NB4 (cell line): ENCODE data around the gene GKN2.

ENCODE experiments used
- DNase-seq: peaks from one replicate; pipeline ENCODE4 v3.0.0; 2010; ENCODE audit warnings: low read depth
- H3K4me3 ChIP-seq: one replicate; pipeline ENCODE4 v1.5.1; 2011; ENCODE audit warnings: mild to moderate bottlenecking, low read depth, low read length, moderate library complexity
- MYC ChIP-seq: IDR thresholded peaks from 2 replicates; pipeline ENCODE4 v1.6.1; 2011; ENCODE audit warnings: low read depth, low read length
- POLR2A ChIP-seq: IDR thresholded peaks from 2 replicates; pipeline ENCODE4 v1.6.1; 2011; ENCODE audit warnings: mild to moderate bottlenecking; ENCODE audit not compliant: insufficient read length; ENCODE audit errors: extremely low read depth
- TF ChIP-seq, protein P1 (sequence below): IDR thresholded peaks from one replicate; pipeline ENCODE4 v1.5.1; 2012; ENCODE audit warnings: low read depth, low read length
- TF ChIP-seq, protein P2 (sequence below): IDR thresholded peaks from 2 replicates; pipeline ENCODE4 v1.6.1; 2011; ENCODE audit warnings: low read depth, low read length

The GKN2 gene

DNA sequence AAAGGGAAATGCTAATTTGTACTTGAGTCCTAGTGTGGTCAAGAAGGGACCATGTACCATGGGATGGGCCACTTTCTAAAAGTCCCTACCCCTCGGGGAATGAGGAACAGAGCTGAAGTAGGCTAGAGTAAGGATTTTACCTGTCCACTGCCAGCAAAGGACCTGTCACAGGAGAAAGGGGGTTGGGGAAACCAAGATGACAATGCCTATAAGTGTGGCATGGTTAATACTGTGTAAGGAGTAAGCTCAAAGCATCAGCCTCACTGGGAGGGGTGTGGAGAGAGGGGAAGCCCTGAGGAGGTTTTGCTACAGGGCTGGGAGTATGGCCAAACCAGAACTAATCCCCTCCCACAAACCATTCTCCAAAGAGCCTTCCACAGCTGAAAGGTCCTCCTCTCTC, 15.8 kb downstream of the GKN2 start:
- H3K4me3 ChIP-seq, result no peak overlapping the region
- TF ChIP-seq, protein P1, sequence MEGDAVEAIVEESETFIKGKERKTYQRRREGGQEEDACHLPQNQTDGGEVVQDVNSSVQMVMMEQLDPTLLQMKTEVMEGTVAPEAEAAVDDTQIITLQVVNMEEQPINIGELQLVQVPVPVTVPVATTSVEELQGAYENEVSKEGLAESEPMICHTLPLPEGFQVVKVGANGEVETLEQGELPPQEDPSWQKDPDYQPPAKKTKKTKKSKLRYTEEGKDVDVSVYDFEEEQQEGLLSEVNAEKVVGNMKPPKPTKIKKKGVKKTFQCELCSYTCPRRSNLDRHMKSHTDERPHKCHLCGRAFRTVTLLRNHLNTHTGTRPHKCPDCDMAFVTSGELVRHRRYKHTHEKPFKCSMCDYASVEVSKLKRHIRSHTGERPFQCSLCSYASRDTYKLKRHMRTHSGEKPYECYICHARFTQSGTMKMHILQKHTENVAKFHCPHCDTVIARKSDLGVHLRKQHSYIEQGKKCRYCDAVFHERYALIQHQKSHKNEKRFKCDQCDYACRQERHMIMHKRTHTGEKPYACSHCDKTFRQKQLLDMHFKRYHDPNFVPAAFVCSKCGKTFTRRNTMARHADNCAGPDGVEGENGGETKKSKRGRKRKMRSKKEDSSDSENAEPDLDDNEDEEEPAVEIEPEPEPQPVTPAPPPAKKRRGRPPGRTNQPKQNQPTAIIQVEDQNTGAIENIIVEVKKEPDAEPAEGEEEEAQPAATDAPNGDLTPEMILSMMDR, result no peak
- TF ChIP-seq MYC (no peak), POLR2A (no peak)
- TF ChIP-seq, protein P2, sequence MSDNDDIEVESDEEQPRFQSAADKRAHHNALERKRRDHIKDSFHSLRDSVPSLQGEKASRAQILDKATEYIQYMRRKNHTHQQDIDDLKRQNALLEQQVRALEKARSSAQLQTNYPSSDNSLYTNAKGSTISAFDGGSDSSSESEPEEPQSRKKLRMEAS, result no peak
- no peak for DNase-seq

DNA sequence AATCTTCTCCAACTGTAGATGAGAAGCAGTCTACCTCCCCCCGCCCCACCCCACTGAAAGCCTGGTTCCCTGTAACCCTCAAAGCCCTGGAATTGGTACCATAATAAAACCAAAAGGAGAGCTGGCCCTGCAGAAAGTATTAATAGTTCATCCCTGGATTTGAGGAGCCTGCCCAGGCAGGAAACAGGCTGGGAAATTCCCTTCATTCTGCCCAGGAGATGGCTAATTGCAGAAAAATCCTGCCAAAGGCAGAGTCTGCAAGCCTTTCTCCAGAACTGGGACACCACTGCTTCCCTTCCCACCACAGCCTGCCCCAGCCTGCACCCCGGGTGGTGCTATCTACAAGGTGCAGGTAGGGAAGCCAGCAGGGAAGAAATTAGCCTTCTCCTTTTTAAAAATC, 16.3 kb downstream of the GKN2 start:
- no peak overlapping the region for H3K4me3 ChIP-seq
- no peak for DNase-seq
- TF ChIP-seq POLR2A (no peak), MYC (no peak)
- TF ChIP-seq, protein P1, result no peak
- TF ChIP-seq, protein P2, result no peak

DNA sequence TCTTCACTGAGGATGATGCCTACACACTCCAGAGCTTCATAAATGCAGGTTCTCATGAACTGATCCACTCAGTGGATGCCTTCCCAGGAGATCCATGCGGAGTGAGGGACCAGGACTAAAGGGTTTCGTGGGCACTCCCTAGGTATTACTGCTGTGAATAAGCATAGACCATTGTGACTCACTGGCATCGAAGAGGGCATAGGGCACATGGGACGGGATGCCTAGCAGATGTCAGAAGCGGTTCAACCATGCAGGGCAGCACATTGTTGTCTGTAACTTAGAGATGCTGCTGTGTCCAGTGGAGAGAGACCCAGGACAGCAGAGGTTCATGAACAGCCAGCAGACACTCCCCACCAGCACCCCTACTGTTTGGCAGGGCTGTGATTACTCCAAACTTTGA, 17.2 kb downstream of the GKN2 start:
- no peak for TF ChIP-seq MYC
- TF ChIP-seq, protein P2, result no peak
- TF ChIP-seq POLR2A, result no peak
- TF ChIP-seq, protein P1, result no peak
- H3K4me3 ChIP-seq, result no peak overlapping the region
- DNase-seq, result no peak

DNA sequence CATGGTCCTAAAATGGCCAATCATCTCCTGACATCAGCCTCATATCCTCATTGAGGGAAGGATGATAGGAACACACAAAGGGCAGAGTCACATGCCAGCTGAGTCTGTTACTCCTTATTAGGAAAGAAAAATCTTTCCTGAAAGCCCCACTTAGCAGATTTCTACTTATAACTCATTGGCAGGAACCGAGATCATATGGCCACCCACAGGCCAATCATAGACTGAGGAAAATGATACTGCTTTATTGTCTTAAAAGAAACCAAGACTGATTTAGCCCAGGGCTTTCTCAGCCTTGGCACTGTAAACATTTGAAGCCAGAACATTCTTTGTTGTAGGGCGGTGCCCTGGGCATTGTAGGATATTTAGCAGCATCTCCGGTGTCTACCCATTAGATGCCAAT, 18.7 kb downstream of the GKN2 start:
- H3K4me3 ChIP-seq, result no peak overlapping the region
- no peak for DNase-seq
- no peak for TF ChIP-seq POLR2A
- TF ChIP-seq, protein P2, result no peak
- TF ChIP-seq, protein P1, result no peak
- TF ChIP-seq MYC, result no peak

DNA sequence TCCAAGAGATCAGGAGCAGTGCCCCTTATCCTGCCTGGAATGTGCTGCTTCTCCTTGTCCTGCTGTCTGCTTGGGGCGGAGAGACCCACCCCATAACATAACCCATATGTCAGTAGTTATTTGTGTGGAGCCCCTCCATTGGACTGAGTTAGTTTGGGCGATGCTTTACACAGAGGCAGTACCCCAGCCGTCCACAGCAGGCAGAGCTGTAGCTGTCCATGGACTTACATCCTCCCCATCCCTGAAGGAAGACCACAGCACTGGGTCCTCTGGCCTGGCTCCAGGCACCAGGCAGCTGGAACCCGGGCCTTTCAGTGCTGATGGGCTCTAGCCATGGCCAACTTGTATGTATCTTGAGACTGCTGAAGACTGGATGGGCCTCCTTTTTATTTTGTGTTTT, 20.3 kb downstream of the GKN2 start:
- TF ChIP-seq MYC, result no peak
- TF ChIP-seq, protein P1, result no peak
- TF ChIP-seq POLR2A, result no peak
- TF ChIP-seq, protein P2, result no peak
- DNase-seq, result no peak
- H3K4me3 ChIP-seq, result no peak overlapping the region

DNA sequence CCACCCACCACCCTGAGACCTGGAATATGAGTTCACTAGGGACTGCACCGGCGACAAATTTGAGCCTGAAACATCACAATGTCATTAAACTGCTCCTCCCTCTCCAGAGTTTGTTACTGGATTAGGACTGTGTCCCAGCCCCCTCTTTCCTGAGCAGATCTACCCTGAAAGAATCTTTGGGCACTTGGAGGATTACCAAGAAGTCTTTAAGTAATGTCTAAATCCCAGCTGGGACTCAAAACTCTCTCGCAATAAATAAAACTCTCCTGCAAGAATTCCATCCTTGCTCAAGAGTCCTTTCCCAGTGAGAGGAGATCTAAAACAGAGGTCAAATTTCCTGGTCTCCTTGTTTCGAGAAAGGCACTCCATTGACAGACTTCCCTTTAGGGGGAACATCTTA, 20.9 kb downstream of the GKN2 start:
- no peak for DNase-seq
- no peak overlapping the region for H3K4me3 ChIP-seq
- no peak for TF ChIP-seq MYC
- TF ChIP-seq POLR2A, result no peak
- TF ChIP-seq, protein P1, result no peak
- TF ChIP-seq, protein P2, result no peak
